Effector memory CD8-positive, alpha-beta T cell (primary cell): ENCODE results near the gene C19orf73.
"Not testable (repeated sequence)": the region's sequence is repeated elsewhere in the genome, so short reads cannot be mapped to it uniquely, and the experiment has no call there.

ENCODE experiments used
- ATAC-seq: fragments of 150-1000 bp; cut with Tn5 transposase; replicated peaks from 2 replicates; pipeline ENCODE4 v1.10.0; 2021; ENCODE audit warnings: mild to moderate bottlenecking, moderate library complexity
- DNase-seq, 3 experiments: peaks; one replicate each; pipeline ENCODE4 v3.0.0; 2021
- H3K27ac Mint-ChIP-seq, 2 donors: one replicate each; pipeline ENCODE4 v1.8.0; 2022; ENCODE audit warnings: mild to moderate bottlenecking in 2 of 2, mixed read lengths in 2 of 2, moderate library complexity in 2 of 2
- H3K27me3 Mint-ChIP-seq, 2 donors: one replicate each; pipeline ENCODE4 v1.8.0; 2022; ENCODE audit warnings: mixed read lengths in 2 of 2
- H3K36me3 Mint-ChIP-seq: one replicate; pipeline ENCODE4 v1.8.0; 2022; ENCODE audit warnings: mild to moderate bottlenecking, moderate library complexity, mixed read lengths; ENCODE audit not compliant: insufficient read depth
- H3K4me1 Mint-ChIP-seq, 2 donors: one replicate each; pipeline ENCODE4 v1.8.0; 2022; ENCODE audit warnings: low read depth in 2 of 2, mixed read lengths in 2 of 2
- H3K4me3 Mint-ChIP-seq, 2 donors: one replicate each; pipeline ENCODE4 v1.8.0; 2022; ENCODE audit warnings: mild to moderate bottlenecking in 2 of 2, mixed read lengths in 2 of 2, moderate library complexity in 2 of 2
- H3K9me3 Mint-ChIP-seq, 2 donors: one replicate each; pipeline ENCODE4 v1.8.0; 2022; ENCODE audit warnings: mixed read lengths in 2 of 2

C19orf73 gene

GRCh38 chr19:49125025-49125731 is 6.2 kb upstream of the C19orf73 start:
- no peak overlapping the region for H3K27ac Mint-ChIP-seq
- no peak for ATAC-seq

GRCh38 chr19:49123285-49123684 is 4.3 kb upstream of the C19orf73 start:
- not testable (repeated sequence) for H3K36me3 Mint-ChIP-seq, ATAC-seq, H3K9me3 Mint-ChIP-seq, DNase-seq, H3K27ac Mint-ChIP-seq, H3K4me3 Mint-ChIP-seq, H3K27me3 Mint-ChIP-seq
- H3K4me1 Mint-ChIP-seq: peaks cover 13 to 15% of the 10 kb centered on the region in 2 donors

More at GRCh38 chr19:49125025-49125731, 6.2 kb upstream of the C19orf73 start:
- H3K4me3 Mint-ChIP-seq: no peak overlapping the region
- no peak for DNase-seq
- peaks cover 18 to 22% of the 10 kb centered on the region in 2 donors for H3K4me1 Mint-ChIP-seq
- H3K36me3 Mint-ChIP-seq: peaks cover 6% of the 10 kb centered on the region
- H3K27me3 Mint-ChIP-seq: no peaks in the 10 kb centered on the region
- no peaks in the 10 kb centered on the region for H3K9me3 Mint-ChIP-seq

GRCh38 chr19:49121841-49122240 is 2.9 kb upstream of the C19orf73 start:
- not testable (repeated sequence) for H3K36me3 Mint-ChIP-seq, H3K27ac Mint-ChIP-seq, H3K9me3 Mint-ChIP-seq, ATAC-seq, H3K4me3 Mint-ChIP-seq, H3K27me3 Mint-ChIP-seq, DNase-seq
- peaks cover 22 to 23% of the 10 kb centered on the region in 2 donors for H3K4me1 Mint-ChIP-seq

GRCh38 chr19:49120868-49121267 is 1.9 kb upstream of the C19orf73 start:
- Mint-ChIP-seq H3K4me1 (peaks cover 23 to 28% of the 10 kb centered on the region in 2 donors), H3K36me3 (peaks cover 6% of the 10 kb centered on the region), H3K27ac (no peak overlapping the region), H3K9me3 (no peaks in the 10 kb centered on the region), H3K4me3 (peak overlapping the region; percentile 90 to 96), H3K27me3 (no peaks in the 10 kb centered on the region)
- ATAC-seq (no peak), DNase-seq (no peak)

GRCh38 chr19:49120325-49120683 is 1.4 kb upstream of the C19orf73 start:
- Mint-ChIP-seq H3K4me3 (peak overlapping the region; percentile 90 to 96), H3K4me1 (peaks cover 27 to 28% of the 10 kb centered on the region in 2 donors), H3K36me3 (peaks cover 6% of the 10 kb centered on the region), H3K9me3 (no peaks in the 10 kb centered on the region), H3K27ac (no peak overlapping the region), H3K27me3 (no peaks in the 10 kb centered on the region)
- no peak for ATAC-seq
- DNase-seq: no peak

- H3K36me3 Mint-ChIP-seq: peaks cover 6% of the 10 kb centered on the region
- H3K4me1 Mint-ChIP-seq: peaks cover 32 to 33% of the 10 kb centered on the region in 2 donors
- DNase-seq (peak in 2 of 3 experiments; percentile 18 to 21), ATAC-seq (no peak)
- no peaks in the 10 kb centered on the region for H3K27me3 Mint-ChIP-seq
- H3K27ac Mint-ChIP-seq: peak within 1 kb of the TSS; percentile 93 to 97
- no peaks in the 10 kb centered on the region for H3K9me3 Mint-ChIP-seq
- peak within 1 kb of the TSS; percentile 90 to 96 for H3K4me3 Mint-ChIP-seq
Measured at GRCh38 chr19:49119411-49120324, 725 bp upstream of the C19orf73 start, which contains the start of gene PPFIA3. Gene PPFIA3, plus strand, starts transcription at chr19:49119544. Its CDS starts 8,330 bp downstream, at chr19:49127874.

- no peak for DNase-seq
- Mint-ChIP-seq H3K4me3 (peak overlapping the region; percentile 90 to 96), H3K36me3 (peaks cover 6% of the 10 kb centered on the region), H3K27ac (peak overlapping the region; percentile 93 to 97), H3K9me3 (no peaks in the 10 kb centered on the region), H3K4me1 (peaks cover 39 to 42% of the 10 kb centered on the region in 2 donors), H3K27me3 (no peaks in the 10 kb centered on the region)
- ATAC-seq: no peak
Measured at GRCh38 chr19:49117677-49118564, 1.0 kb downstream of the C19orf73 start.

- Mint-ChIP-seq H3K36me3 (peaks cover 6% of the 10 kb centered on the region), H3K9me3 (no peaks in the 10 kb centered on the region), H3K4me1 (peaks cover 39 to 42% of the 10 kb centered on the region in 2 donors), H3K27me3 (no peaks in the 10 kb centered on the region), H3K27ac (peak overlapping the region in 1 of 2 donors; percentile 97), H3K4me3 (peak overlapping the region; percentile 90 to 96)
- DNase-seq: no peak
- no peak for ATAC-seq
Measured at GRCh38 chr19:49116544-49116943, 2.4 kb downstream of the C19orf73 start.

GRCh38 chr19:49114630-49115363 is 4.1 kb downstream of the C19orf73 start:
- Mint-ChIP-seq H3K27ac (peak overlapping the region in 1 of 2 donors; percentile 6), H3K36me3 (peaks cover 6% of the 10 kb centered on the region), H3K27me3 (no peaks in the 10 kb centered on the region), H3K4me1 (peaks cover 31 to 35% of the 10 kb centered on the region in 2 donors), H3K9me3 (no peaks in the 10 kb centered on the region), H3K4me3 (peak overlapping the region; percentile 79 to 96)
- ATAC-seq (no peak), DNase-seq (peak in 2 of 3 experiments; percentile 16 to 17)

GRCh38 chr19:49113762-49114629 is 4.9 kb downstream of the C19orf73 start, which contains the start of gene LIN7B:
Gene LIN7B, plus strand, starts transcription at chr19:49114370. Its CDS starts 35 bp downstream, at chr19:49114405.
- Mint-ChIP-seq H3K36me3 (peaks cover 6% of the 10 kb centered on the region), H3K4me1 (peaks cover 31 to 35% of the 10 kb centered on the region in 2 donors), H3K27me3 (no peaks in the 10 kb centered on the region), H3K27ac (peak within 1 kb of the TSS; percentile 6 to 81), H3K9me3 (no peaks in the 10 kb centered on the region), H3K4me3 (peak within 1 kb of the TSS; percentile 87 to 96)
- DNase-seq: peak; percentile 72 to 84 (median 79)
- peak; percentile 58 for ATAC-seq

- Mint-ChIP-seq H3K4me1 (peaks cover 21 to 24% of the 10 kb centered on the region in 2 donors), H3K27ac (no peak overlapping the region), H3K27me3 (no peaks in the 10 kb centered on the region), H3K9me3 (no peaks in the 10 kb centered on the region), H3K4me3 (no peak overlapping the region), H3K36me3 (peaks cover 18% of the 10 kb centered on the region)
- DNase-seq (no peak), ATAC-seq (no peak)
Measured at GRCh38 chr19:49111218-49111998, 7.5 kb downstream of the C19orf73 start.
